ENCODE data around the gene BCL3. TPM values are rescaled to one million over a fixed set of nuclear protein-coding genes. Genes with fewer than 3 reads are reported as not detected.

The BCL3 gene, protein sequence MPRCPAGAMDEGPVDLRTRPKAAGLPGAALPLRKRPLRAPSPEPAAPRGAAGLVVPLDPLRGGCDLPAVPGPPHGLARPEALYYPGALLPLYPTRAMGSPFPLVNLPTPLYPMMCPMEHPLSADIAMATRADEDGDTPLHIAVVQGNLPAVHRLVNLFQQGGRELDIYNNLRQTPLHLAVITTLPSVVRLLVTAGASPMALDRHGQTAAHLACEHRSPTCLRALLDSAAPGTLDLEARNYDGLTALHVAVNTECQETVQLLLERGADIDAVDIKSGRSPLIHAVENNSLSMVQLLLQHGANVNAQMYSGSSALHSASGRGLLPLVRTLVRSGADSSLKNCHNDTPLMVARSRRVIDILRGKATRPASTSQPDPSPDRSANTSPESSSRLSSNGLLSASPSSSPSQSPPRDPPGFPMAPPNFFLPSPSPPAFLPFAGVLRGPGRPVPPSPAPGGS
- total RNA-seq, result 100 to 1,000 TPM in 1 of 3 donors, 10 to 100 TPM in 2; 78.9 to 145 (median 90.6) TPM
- long read RNA-seq, donor 1, transcript BCL3-201 (9 exons, 2,038 nt), result major isoform, 58 of 85 reads
- long read RNA-seq, donor 1, partial matches to known transcripts, result 10 of 85 reads
- long read RNA-seq, donor 1, other reads (novel, unspliced or antisense), result 13 of 85 reads
- long read RNA-seq, donor 2, partial matches to known transcripts, result 0 of 4 reads
- long read RNA-seq, donor 2, other reads (novel, unspliced or antisense), result 4 of 4 reads

DNA sequence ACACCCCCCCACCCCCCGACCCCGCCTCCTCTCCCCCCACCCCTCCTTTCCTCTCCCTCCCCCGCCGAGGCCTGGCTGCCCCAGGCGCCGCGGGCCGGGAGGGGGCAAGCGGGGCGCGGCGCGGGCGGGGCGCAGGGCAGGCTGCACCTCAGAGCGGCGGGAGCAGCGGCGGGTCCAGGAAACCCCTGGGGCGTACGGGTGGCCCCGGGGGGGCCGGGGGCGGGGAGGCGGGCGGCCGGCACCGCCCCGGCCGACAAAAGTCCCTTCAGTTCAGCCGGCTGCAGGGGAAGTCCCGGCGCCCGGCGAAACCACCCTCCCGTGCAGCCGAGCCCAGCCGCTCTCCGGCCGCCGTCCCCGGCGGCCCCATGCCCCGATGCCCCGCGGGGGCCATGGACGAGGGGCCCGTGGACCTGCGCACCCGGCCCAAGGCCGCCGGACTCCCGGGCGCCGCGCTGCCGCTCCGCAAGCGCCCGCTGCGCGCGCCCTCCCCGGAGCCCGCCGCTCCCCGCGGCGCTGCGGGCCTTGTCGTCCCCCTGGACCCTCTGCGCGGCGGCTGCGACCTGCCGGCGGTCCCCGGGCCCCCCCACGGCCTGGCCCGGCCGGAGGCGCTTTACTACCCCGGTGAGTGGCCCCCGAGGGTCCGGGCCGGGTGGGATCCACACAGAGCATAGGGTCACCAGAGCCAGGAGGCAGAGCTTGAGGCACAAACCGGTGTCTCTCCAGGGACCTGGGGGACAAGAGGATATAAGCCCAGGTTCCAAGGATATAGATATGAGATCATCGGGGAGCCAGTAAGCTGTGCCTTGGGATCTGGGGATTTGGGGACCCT lies at the start of gene BCL3:
TSS of gene BCL3 (plus strand) at position 283 of the 829 bp plus-strand sequence. CDS start at position 366, 83 bp downstream.
- Histone ChIP-seq H3K4me3 (peak within 1 kb of the TSS; percentile 77), H3K36me3 (ENCODE audit: low read depth) (no peaks in the 10 kb centered on the region)

DNA sequence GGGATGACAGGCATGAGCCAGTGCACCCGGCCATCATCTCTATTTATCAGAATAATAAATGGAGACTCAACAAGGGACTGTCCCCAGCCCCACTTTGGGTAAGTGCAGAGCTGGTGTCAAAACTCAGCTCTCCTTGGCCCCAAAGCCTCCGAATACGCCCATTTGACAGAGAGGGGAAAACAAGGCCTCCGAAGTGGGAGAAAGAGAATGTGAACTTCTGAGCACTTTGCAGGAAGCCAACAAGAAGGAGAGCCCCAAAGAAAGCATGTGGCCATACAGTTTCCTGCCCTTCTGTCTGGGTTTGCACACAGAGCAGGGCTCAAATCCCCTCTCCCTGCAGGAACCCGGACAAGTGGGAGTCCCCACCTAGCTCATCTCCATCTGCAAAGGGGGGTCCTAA lies 48.0 kb upstream of the BCL3 start:
- Histone ChIP-seq H3K9me3 (no peaks in the 10 kb centered on the region), H3K36me3 (ENCODE audit: low read depth) (no peaks in the 10 kb centered on the region), H3K4me3 (no peak overlapping the region), H3K4me1 (ENCODE audit: low read depth) (peaks cover 13% of the 10 kb centered on the region)
- TF ChIP-seq, protein P1, sequence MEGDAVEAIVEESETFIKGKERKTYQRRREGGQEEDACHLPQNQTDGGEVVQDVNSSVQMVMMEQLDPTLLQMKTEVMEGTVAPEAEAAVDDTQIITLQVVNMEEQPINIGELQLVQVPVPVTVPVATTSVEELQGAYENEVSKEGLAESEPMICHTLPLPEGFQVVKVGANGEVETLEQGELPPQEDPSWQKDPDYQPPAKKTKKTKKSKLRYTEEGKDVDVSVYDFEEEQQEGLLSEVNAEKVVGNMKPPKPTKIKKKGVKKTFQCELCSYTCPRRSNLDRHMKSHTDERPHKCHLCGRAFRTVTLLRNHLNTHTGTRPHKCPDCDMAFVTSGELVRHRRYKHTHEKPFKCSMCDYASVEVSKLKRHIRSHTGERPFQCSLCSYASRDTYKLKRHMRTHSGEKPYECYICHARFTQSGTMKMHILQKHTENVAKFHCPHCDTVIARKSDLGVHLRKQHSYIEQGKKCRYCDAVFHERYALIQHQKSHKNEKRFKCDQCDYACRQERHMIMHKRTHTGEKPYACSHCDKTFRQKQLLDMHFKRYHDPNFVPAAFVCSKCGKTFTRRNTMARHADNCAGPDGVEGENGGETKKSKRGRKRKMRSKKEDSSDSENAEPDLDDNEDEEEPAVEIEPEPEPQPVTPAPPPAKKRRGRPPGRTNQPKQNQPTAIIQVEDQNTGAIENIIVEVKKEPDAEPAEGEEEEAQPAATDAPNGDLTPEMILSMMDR (IDR thresholded peaks at IDR 0.05), result no peak
- intact Hi-C loops (cut with DNase I, micrococcal nuclease), result no loop called here
- ATAC-seq, result no peak
- DNase-seq, result no peak

More for the DNA sequence above, at the start of gene BCL3:
- TF ChIP-seq, protein P1 (IDR thresholded peaks at IDR 0.05), result no peak
- DNase-seq, result peak; percentile 87 to 93 (median 91)
- peaks cover 68% of the 10 kb centered on the region for H3K4me1 ChIP-seq (ENCODE audit: low read depth)
- intact Hi-C loops (cut with DNase I, micrococcal nuclease), result no loop called here
- H3K9me3 ChIP-seq, result no peaks in the 10 kb centered on the region
- ATAC-seq, result peak; percentile 56

DNA sequence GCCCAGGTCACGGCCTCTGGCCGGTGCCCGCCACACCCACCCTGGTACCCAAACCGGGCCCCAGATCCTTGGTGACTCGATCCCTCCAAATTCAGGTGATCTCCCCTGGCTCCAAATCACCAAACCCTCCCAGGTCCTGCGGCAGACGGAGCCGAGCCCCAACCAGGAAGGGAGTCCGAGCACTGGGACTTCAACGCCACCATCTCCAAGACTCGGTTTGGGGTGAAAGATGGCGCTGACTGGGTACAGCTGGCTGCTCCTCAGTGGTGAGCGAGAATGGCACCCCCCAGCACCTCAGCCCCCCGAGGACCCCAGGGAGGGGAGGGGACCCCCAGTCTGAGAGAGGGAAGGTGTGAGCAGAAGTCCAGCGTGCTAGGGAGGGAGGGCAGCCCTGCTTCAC lies 47.3 kb upstream of the BCL3 start:
- no peak overlapping the region for H3K4me3 ChIP-seq
- peaks cover 13% of the 10 kb centered on the region for H3K4me1 ChIP-seq (ENCODE audit: low read depth)
- intact Hi-C loops (cut with DNase I, micrococcal nuclease), result no loop called here
- DNase-seq (no peak), ATAC-seq (no peak)
- H3K36me3 ChIP-seq (ENCODE audit: low read depth), result no peaks in the 10 kb centered on the region
- no peaks in the 10 kb centered on the region for H3K9me3 ChIP-seq
- TF ChIP-seq, protein P1 (IDR thresholded peaks at IDR 0.05), result no peak

DNA sequence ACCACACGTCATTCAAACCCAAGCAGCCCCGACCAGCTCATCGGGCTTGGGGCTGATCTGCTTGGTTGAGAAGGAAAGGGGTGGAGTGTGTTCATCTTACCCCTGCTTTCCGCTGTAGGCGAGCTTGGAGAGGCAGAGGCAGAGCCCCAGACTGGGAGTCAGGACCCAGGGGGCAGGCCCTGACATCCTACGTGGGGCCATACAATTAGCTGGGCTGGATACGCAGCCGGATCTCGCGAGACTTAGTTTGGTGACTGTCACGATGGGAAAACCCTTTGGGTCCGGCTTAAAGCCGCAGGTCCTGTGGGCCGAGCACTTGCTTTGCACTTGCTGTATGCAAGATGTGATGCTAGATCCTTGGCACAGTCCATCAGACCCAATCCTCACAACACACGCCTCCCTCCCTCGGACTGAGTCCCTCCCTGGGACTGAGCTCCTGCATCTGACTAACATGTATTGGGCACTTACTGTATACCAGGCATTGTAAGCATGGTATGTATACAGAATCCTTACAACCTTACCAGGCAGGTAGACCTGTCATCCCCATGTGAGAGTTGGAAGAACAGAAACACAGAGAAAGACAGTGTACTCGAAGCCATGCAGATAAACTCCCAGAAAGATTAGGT lies 45.8 kb upstream of the BCL3 start:
- no peaks in the 10 kb centered on the region for H3K36me3 ChIP-seq (ENCODE audit: low read depth)
- H3K4me1 ChIP-seq (ENCODE audit: low read depth), result peaks cover 13% of the 10 kb centered on the region
- no peaks in the 10 kb centered on the region for H3K9me3 ChIP-seq
- ATAC-seq (no peak), DNase-seq (no peak)
- H3K4me3 ChIP-seq, result no peak overlapping the region
- TF ChIP-seq, protein P1 (IDR thresholded peaks at IDR 0.05), result no peak
- intact Hi-C loops (cut with DNase I, micrococcal nuclease), result no loop called here

All from mucosa of descending colon (tissue), 3 donors.